K562 (cell line): ENCODE results near the gene TMEM39A. TPM values are rescaled to one million over a fixed set of nuclear protein-coding genes. Genes with fewer than 3 reads are reported as not detected.

ENCODE experiments used
- ATF1 ChIP-seq, 2 experiments: fragments of 450-650 bp in 1 of 2; IDR thresholded peaks; 2 replicates each; pipeline ENCODE4 v1.6.1; 2016; ENCODE audit warnings: missing compliant biosample characterization in 1 of 2, missing genetic modification characterization in 1 of 2
- CXXC5 ChIP-seq: fragments of 250-450 bp; sonication (Bioruptor Pico); IDR thresholded peaks from 2 replicates; pipeline ENCODE4 v1.8.0; 2022; ENCODE audit warnings: inconsistent platforms, mild to moderate bottlenecking, moderate library complexity
- ETV5 ChIP-seq: sonication (generic); formaldehyde crosslinking; IDR thresholded peaks from 2 replicates; pipeline ENCODE4 v1.4.0; 2020; ENCODE audit warnings: low read depth, mild to moderate bottlenecking, missing genetic modification reagents
- HCFC1 ChIP-seq: IDR thresholded peaks from 2 replicates; pipeline ENCODE4 v1.6.1; 2012; ENCODE audit warnings: low read depth, low read length, improper control_type of control experiment
- IFI16 ChIP-seq: fragments of 250-450 bp; sonication (Bioruptor Pico); IDR thresholded peaks from 2 replicates; pipeline ENCODE4 v2.1.2; 2022; ENCODE audit warnings: mild to moderate bottlenecking, inconsistent platforms
- NEUROD1 ChIP-seq: fragments of 150-350 bp; IDR thresholded peaks from 2 replicates; pipeline ENCODE4 v1.6.1; 2014; ENCODE audit warnings: borderline replicate concordance, low read length, low read depth; ENCODE audit not compliant: partially characterized antibody
- NFIC ChIP-seq: fragments of 450-650 bp; IDR thresholded peaks from 2 replicates; pipeline ENCODE4 v1.6.1; 2017; ENCODE audit warnings: mild to moderate bottlenecking, inconsistent platforms
- NONO ChIP-seq, 2 experiments: fragments of 200-400 bp in 1 of 2; fragments of 450-650 bp in 1 of 2; formaldehyde crosslinking in 1 of 2; IDR thresholded peaks; 2 replicates each; pipeline ENCODE4 v1.6.1; 2017; ENCODE audit warnings: low read depth in 2 of 2, mild to moderate bottlenecking in 2 of 2, moderate library complexity in 2 of 2, low read length in 1 of 2
- NR1H2 ChIP-seq: sonication (generic); formaldehyde crosslinking; IDR thresholded peaks from 2 replicates; pipeline ENCODE4 v1.4.0; 2020; ENCODE audit warnings: mild to moderate bottlenecking, missing genetic modification reagents
- SPI1 ChIP-seq: IDR thresholded peaks from 2 replicates; pipeline ENCODE4 v1.6.1; 2011; ENCODE audit warnings: low read depth, low read length, control low read depth, borderline replicate concordance
- TARDBP ChIP-seq: fragments of 450-650 bp; IDR thresholded peaks from 2 replicates; pipeline ENCODE4 v1.6.1; 2016
- TCF3 ChIP-seq: sonication (generic); formaldehyde crosslinking; IDR thresholded peaks from 2 replicates; pipeline ENCODE4 v1.4.0; 2020; ENCODE audit warnings: mild to moderate bottlenecking, missing genetic modification reagents
- TEAD1 ChIP-seq, 2 experiments: fragments of 450-650 bp in 1 of 2; sonication (generic) in 1 of 2; formaldehyde crosslinking; IDR thresholded peaks; 2 replicates each; pipeline versions ENCODE4 v1.4.0 to v1.8.0; 2020 to 2022; ENCODE audit warnings: mild to moderate bottlenecking in 2 of 2, missing genetic modification reagents in 1 of 2
- ZNF699 ChIP-seq: fragments of 250-450 bp; sonication (Bioruptor Pico); IDR thresholded peaks from 2 replicates; pipeline ENCODE4 v1.8.0; 2021; ENCODE audit warnings: mild to moderate bottlenecking, moderate library complexity; ENCODE audit not compliant: insufficient replicate concordance
- polyA plus RNA-seq, 8 experiments: library from polyadenylated mRNA; depleted of rRNA in 4 of 8; stranded (reverse) in 5 of 8; unstranded in 3 of 8; fragments of >200 nt; fragmentation: Nextera tagmentation in 2 of 8; fragmentation: Illumina TruSeq in 1 of 8; extraction: Ambion mirVana in 2 of 8; extraction: Trizol in 1 of 8; gene quantifications; 2 replicates each; pipeline versions ENCODE4 v1.2.1 to v1.2.3, GENCODE V29; 2011 to 2014; ENCODE audit warnings: inconsistent platforms in 1 of 8, missing spikeins in 1 of 8
- total RNA-seq, 7 experiments: library from RNA; depleted of rRNA in 6 of 7; stranded (reverse); fragments of >200 nt in 6 of 7; fragmentation: Illumina TruSeq in 2 of 7; extraction: Trizol in 2 of 7; gene quantifications; 2 replicates each; pipeline versions ENCODE4 v1.2.1 to v1.2.3, GENCODE V29; 2011 to 2021; ENCODE audit warnings: low replicate concordance in 1 of 7
- TF ChIP-seq, protein P1 (sequence below), 2 experiments: fragments of 450-650 bp; formaldehyde crosslinking in 1 of 2; IDR thresholded peaks; 2 replicates each; pipeline versions ENCODE4 v1.4.0 to v1.6.1; 2014 to 2020; ENCODE audit warnings: mild to moderate bottlenecking in 2 of 2, borderline replicate concordance in 1 of 2, low read depth in 1 of 2

The TMEM39A gene
- total and polyA plus RNA-seq, 9 of the 15 experiments (the other 6 are each of a cell fraction or from before 2014, with no cell fraction given): 12.0 to 41.5 (median 15.4) TPM

- TF ChIP-seq ETV5 (CRISPR knock-in tag) (peak; percentile 58; the same call in 1 of the 2 replicates), NONO (IDR thresholded peaks at IDR 0.05; ENCODE audit: low read depth in 2 of 2, low read length in 1 of 2) (no peak), IFI16 (CRISPR knock-in tag) (no peak), ZNF699 (no peak), TCF3 (CRISPR knock-in tag) (peak; percentile 4; the same call in 1 of the 2 replicates), NEUROD1 (no peak), SPI1 (0 out of 2 replicates have a peak, but pooled peaks have one; percentile 16), TARDBP (no peak), ATF1 (CRISPR knock-in tag; IDR thresholded peaks at IDR 0.05) (no peak), ATF1 (tag; IDR thresholded peaks at IDR 0.05) (peak; percentile 90), NR1H2 (peak; percentile 45; the same call in 1 of the 2 replicates), NFIC (0 out of 2 replicates have a peak, but pooled peaks have one; percentile 6), CXXC5 (CRISPR knock-in tag) (peak; percentile 56), HCFC1 (peak; percentile 85), TEAD1 (CRISPR knock-in tag; IDR thresholded peaks at IDR 0.05) (0 out of 4 replicates have a peak, but pooled peaks of 1 of the 2 experiments have one; percentile 47)
- TF ChIP-seq, protein P1, sequence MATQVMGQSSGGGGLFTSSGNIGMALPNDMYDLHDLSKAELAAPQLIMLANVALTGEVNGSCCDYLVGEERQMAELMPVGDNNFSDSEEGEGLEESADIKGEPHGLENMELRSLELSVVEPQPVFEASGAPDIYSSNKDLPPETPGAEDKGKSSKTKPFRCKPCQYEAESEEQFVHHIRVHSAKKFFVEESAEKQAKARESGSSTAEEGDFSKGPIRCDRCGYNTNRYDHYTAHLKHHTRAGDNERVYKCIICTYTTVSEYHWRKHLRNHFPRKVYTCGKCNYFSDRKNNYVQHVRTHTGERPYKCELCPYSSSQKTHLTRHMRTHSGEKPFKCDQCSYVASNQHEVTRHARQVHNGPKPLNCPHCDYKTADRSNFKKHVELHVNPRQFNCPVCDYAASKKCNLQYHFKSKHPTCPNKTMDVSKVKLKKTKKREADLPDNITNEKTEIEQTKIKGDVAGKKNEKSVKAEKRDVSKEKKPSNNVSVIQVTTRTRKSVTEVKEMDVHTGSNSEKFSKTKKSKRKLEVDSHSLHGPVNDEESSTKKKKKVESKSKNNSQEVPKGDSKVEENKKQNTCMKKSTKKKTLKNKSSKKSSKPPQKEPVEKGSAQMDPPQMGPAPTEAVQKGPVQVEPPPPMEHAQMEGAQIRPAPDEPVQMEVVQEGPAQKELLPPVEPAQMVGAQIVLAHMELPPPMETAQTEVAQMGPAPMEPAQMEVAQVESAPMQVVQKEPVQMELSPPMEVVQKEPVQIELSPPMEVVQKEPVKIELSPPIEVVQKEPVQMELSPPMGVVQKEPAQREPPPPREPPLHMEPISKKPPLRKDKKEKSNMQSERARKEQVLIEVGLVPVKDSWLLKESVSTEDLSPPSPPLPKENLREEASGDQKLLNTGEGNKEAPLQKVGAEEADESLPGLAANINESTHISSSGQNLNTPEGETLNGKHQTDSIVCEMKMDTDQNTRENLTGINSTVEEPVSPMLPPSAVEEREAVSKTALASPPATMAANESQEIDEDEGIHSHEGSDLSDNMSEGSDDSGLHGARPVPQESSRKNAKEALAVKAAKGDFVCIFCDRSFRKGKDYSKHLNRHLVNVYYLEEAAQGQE (IDR thresholded peaks at IDR 0.05; ENCODE audit: borderline replicate concordance): no peak
- TF ChIP-seq, protein P1 (CRISPR knock-in tag; IDR thresholded peaks at IDR 0.05; ENCODE audit: low read depth): no peak
- TF ChIP-seq, all 486 proteins: peak for 92
These were observed 35.0 kb upstream of the TMEM39A start, which contains the start of gene TIMMDC1 (continued) for GRCh38 chr3:119498186-119499011.
